Liver (tissue), 9 donors: ENCODE results near the gene EXD2. TPM values are rescaled to one million over a fixed set of nuclear protein-coding genes. Genes with fewer than 3 reads are reported as not detected.

Source experiments
- DNase-seq: peaks from one replicate; pipeline ENCODE4 v3.0.0-alpha.2; 2017; ENCODE audit warnings: low spot score
- H3K27ac ChIP-seq, 2 donors: one replicate each; pipeline ENCODE4 v1.7.0; 2013; ENCODE audit warnings: inconsistent platforms in 2 of 2, low read length in 2 of 2, control low read depth in 1 of 2, low read depth in 1 of 2, mild to moderate bottlenecking in 1 of 2
- H3K27me3 ChIP-seq, 4 donors: one replicate each; pipeline versions ENCODE4 v1.6.1 to v1.7.0; 2013; ENCODE audit warnings: low read length in 3 of 4, inconsistent platforms in 1 of 4, mild to moderate bottlenecking in 1 of 4, moderate library complexity in 1 of 4; ENCODE audit not compliant: control insufficient read depth in 4 of 4, insufficient read depth in 4 of 4
- H3K36me3 ChIP-seq, 4 donors: one replicate each; pipeline versions ENCODE4 v1.6.1 to v1.7.0; 2013; ENCODE audit warnings: low read length in 3 of 4, mild to moderate bottlenecking in 3 of 4, low read depth in 1 of 4, moderate library complexity in 1 of 4; ENCODE audit not compliant: control insufficient read depth in 4 of 4, insufficient read depth in 3 of 4
- H3K4me1 ChIP-seq, 4 donors: one replicate each; pipeline versions ENCODE4 v1.6.1 to v1.7.0; 2013; ENCODE audit warnings: low read length in 3 of 4, mild to moderate bottlenecking in 3 of 4, moderate library complexity in 1 of 4; ENCODE audit not compliant: control insufficient read depth in 4 of 4, insufficient read depth in 4 of 4
- H3K4me3 ChIP-seq, 3 donors: one replicate each; pipeline versions ENCODE4 v1.6.1 to v1.7.0; 2013; ENCODE audit warnings: low read length in 3 of 3, control low read depth in 1 of 3, low read depth in 1 of 3, mild to moderate bottlenecking in 1 of 3
- H3K9ac ChIP-seq, 2 donors: one replicate each; pipeline ENCODE4 v1.7.0; 2013; ENCODE audit warnings: low read length in 2 of 2, mild to moderate bottlenecking in 2 of 2, moderate library complexity in 2 of 2, control low read depth in 1 of 2, low read depth in 1 of 2
- H3K9me3 ChIP-seq, 4 donors: one replicate each; pipeline versions ENCODE4 v1.6.1 to v1.7.0; 2013; ENCODE audit warnings: low read length in 3 of 4; ENCODE audit not compliant: control insufficient read depth in 4 of 4
- FOXA1 ChIP-seq: IDR thresholded peaks from 2 replicates; pipeline ENCODE4 v1.6.1; 2016; ENCODE audit warnings: antibody characterized with exemption
- FOXA2 ChIP-seq: IDR thresholded peaks from 2 replicates; pipeline ENCODE4 v1.6.1; 2016; ENCODE audit warnings: antibody characterized with exemption
- GABPA ChIP-seq, 2 donors: IDR thresholded peaks in 1 of 2; conservative IDR thresholded peaks in 1 of 2; 2 replicates each; pipeline ENCODE4 v1.6.1; 2016; ENCODE audit warnings: antibody characterized with exemption in 2 of 2, mild to moderate bottlenecking in 1 of 2, moderate library complexity in 1 of 2
- HNF4A ChIP-seq, 2 donors: conservative IDR thresholded peaks; 2 replicates each; pipeline ENCODE4 v1.6.1; 2016; ENCODE audit warnings: antibody characterized with exemption in 2 of 2, mild to moderate bottlenecking in 2 of 2
- HNF4G ChIP-seq: IDR thresholded peaks from 2 replicates; pipeline ENCODE4 v1.6.1; 2016; ENCODE audit warnings: antibody characterized with exemption
- JUND ChIP-seq, 2 donors: IDR thresholded peaks; 2 replicates each; pipeline ENCODE4 v1.6.1; 2016; ENCODE audit warnings: antibody characterized with exemption in 2 of 2
- NR2F2 ChIP-seq: IDR thresholded peaks from 2 replicates; pipeline ENCODE4 v1.6.1; 2016; ENCODE audit warnings: antibody characterized with exemption
- RXRA ChIP-seq, 2 donors: IDR thresholded peaks; 2 replicates each; pipeline ENCODE4 v1.6.1; 2017 to 2018; ENCODE audit warnings: antibody characterized with exemption in 2 of 2, mild to moderate bottlenecking in 1 of 2
- SP1 ChIP-seq: IDR thresholded peaks from 2 replicates; pipeline ENCODE4 v1.6.1; 2018; ENCODE audit warnings: antibody characterized with exemption, mild to moderate bottlenecking
- TAF1 ChIP-seq: conservative IDR thresholded peaks from 2 replicates; pipeline ENCODE4 v1.6.1; 2016; ENCODE audit warnings: antibody characterized with exemption, mild to moderate bottlenecking
- YY1 ChIP-seq: IDR thresholded peaks from 2 replicates; pipeline ENCODE4 v1.6.1; 2016; ENCODE audit warnings: antibody characterized with exemption, mild to moderate bottlenecking
- WGBS: extraction: QIAGEN DNeasy Blood & Tissue Kit; methylation state at CpG from one replicate; pipeline ENCODE4 v1.1.7; 2013; 5-methylcytosine and 5-hydroxymethylcytosine counted together
- polyA plus RNA-seq, 2 donors: library from polyadenylated mRNA; stranded (reverse) in 1 of 2; unstranded in 1 of 2; fragments of 200-250 nt in 1 of 2; fragments of >200 nt in 1 of 2; fragmentation: Nextera tagmentation in 1 of 2; extraction: Ambion mirVana in 1 of 2; gene quantifications; one replicate each; pipeline versions ENCODE4 v1.2.1 to v1.2.3, GENCODE V29; 2013 to 2015
- total RNA-seq, 2 donors: library from RNA; depleted of rRNA; stranded (reverse); fragments of >200 nt; gene quantifications; one replicate each; pipeline ENCODE4 v1.2.3, GENCODE V29; 2014
- TF ChIP-seq, protein P1 (sequence below): IDR thresholded peaks from 2 replicates; pipeline ENCODE4 v1.6.1; 2016; ENCODE audit warnings: antibody characterized with exemption
- TF ChIP-seq, protein P2 (sequence below): IDR thresholded peaks from 2 replicates; pipeline ENCODE4 v1.6.1; 2016; ENCODE audit warnings: antibody characterized with exemption, mild to moderate bottlenecking
- TF ChIP-seq, protein P3 (sequence below): IDR thresholded peaks from 2 replicates; pipeline ENCODE4 v1.6.1; 2016; ENCODE audit warnings: antibody characterized with exemption
- TF ChIP-seq, protein P4 (sequence below): fragments of 150-350 bp; IDR thresholded peaks from 2 replicates; pipeline ENCODE4 v1.5.1; 2017; ENCODE audit warnings: improper control_type of control experiment, low read depth, low read length; ENCODE audit not compliant: missing input control
- donor health status: healthy.
- donor health status: healthy.
- donor health status: healthy.
- donor health status: healthy.
- donor health status: healthy.

EXD2 gene
- total and polyA plus RNA-seq, 4 donors = 4.7 to 8.8 (median 5.0) TPM

DNA sequence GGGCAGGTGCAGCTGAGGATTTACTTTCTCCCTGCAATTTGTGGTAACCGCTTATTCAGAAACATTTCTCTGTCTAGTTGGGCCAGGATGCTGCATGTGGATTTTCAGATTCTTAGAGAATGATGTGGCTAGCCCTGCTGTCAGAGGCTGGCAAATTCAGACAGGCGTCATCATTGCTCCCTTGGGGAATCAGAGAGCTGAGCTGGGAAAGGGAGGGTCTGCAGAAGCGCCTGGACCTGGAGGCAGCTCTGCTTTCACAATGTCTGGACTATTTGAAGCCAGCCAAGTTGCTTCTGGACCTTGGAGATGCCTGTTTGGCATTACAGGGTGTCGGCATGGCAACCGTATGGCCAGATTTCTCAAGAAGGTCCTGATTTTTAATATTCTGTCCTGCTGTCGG, 72.1 kb downstream of the EXD2 start:
- H3K4me1 ChIP-seq = peaks cover 10 to 29% (median 22%) of the 10 kb centered on the region in 4 donors
- no peak overlapping the region for H3K27ac ChIP-seq

DNA sequence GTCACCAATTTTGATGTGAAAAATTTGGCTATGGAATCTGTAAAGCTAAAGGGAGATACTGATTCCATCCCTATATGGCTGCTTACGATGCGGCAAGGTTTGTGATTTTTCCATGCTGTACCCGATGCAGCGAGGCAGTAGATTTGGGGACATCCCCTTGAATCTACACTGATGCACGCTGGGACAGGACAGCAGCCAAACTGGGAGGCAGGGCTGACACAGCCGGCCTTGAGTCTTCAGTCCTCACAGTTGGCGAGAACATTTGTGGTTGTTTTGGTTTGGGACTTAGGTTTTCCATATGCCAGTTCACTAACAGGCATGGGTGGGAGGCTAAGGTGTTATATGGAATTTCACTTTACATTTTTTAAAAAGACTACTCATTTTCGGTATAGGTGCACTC, 72.5 kb downstream of the EXD2 start:
- TF ChIP-seq HNF4A (conservative IDR thresholded peaks at IDR 0.05) = no peak
- TF ChIP-seq TAF1 = no peak
- TF ChIP-seq, protein P1, sequence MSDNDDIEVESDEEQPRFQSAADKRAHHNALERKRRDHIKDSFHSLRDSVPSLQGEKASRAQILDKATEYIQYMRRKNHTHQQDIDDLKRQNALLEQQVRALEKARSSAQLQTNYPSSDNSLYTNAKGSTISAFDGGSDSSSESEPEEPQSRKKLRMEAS = no peak
- TF ChIP-seq JUND (IDR thresholded peaks at IDR 0.05) = no peak
- TF ChIP-seq, protein P2, sequence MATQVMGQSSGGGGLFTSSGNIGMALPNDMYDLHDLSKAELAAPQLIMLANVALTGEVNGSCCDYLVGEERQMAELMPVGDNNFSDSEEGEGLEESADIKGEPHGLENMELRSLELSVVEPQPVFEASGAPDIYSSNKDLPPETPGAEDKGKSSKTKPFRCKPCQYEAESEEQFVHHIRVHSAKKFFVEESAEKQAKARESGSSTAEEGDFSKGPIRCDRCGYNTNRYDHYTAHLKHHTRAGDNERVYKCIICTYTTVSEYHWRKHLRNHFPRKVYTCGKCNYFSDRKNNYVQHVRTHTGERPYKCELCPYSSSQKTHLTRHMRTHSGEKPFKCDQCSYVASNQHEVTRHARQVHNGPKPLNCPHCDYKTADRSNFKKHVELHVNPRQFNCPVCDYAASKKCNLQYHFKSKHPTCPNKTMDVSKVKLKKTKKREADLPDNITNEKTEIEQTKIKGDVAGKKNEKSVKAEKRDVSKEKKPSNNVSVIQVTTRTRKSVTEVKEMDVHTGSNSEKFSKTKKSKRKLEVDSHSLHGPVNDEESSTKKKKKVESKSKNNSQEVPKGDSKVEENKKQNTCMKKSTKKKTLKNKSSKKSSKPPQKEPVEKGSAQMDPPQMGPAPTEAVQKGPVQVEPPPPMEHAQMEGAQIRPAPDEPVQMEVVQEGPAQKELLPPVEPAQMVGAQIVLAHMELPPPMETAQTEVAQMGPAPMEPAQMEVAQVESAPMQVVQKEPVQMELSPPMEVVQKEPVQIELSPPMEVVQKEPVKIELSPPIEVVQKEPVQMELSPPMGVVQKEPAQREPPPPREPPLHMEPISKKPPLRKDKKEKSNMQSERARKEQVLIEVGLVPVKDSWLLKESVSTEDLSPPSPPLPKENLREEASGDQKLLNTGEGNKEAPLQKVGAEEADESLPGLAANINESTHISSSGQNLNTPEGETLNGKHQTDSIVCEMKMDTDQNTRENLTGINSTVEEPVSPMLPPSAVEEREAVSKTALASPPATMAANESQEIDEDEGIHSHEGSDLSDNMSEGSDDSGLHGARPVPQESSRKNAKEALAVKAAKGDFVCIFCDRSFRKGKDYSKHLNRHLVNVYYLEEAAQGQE = no peak
- TF ChIP-seq NR2F2 = no peak
- TF ChIP-seq SP1 = no peak
- no peak for TF ChIP-seq RXRA (IDR thresholded peaks at IDR 0.05)
- TF ChIP-seq, protein P3, sequence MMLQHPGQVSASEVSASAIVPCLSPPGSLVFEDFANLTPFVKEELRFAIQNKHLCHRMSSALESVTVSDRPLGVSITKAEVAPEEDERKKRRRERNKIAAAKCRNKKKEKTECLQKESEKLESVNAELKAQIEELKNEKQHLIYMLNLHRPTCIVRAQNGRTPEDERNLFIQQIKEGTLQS = no peak
- no peak for TF ChIP-seq FOXA2
- no peak for TF ChIP-seq GABPA (IDR thresholded peaks at IDR 0.05 in 1 of 2, conservative IDR thresholded peaks at IDR 0.05 in 1 of 2)
- no peak for TF ChIP-seq HNF4G
- H3K4me1 ChIP-seq = peaks cover 10 to 29% (median 22%) of the 10 kb centered on the region in 4 donors
- H3K27me3 ChIP-seq = peaks cover 0 to 6% (median 0%) of the 10 kb centered on the region in 4 donors
- no peak overlapping the region for H3K4me3 ChIP-seq
- no peak overlapping the region for H3K27ac ChIP-seq
- WGBS = 86% methylated on average over 8 of the region's 8 CpGs
- no peaks in the 10 kb centered on the region for H3K9me3 ChIP-seq
- DNase-seq = no peak
- H3K36me3 ChIP-seq = no peaks in the 10 kb centered on the region
- no peak overlapping the region for H3K9ac ChIP-seq

More for the DNA sequence above, 72.1 kb downstream of the EXD2 start:
- Histone ChIP-seq H3K9ac (no peak overlapping the region), H3K27me3 (peaks cover 0 to 6% (median 0%) of the 10 kb centered on the region in 4 donors), H3K36me3 (no peaks in the 10 kb centered on the region), H3K9me3 (no peaks in the 10 kb centered on the region), H3K4me3 (no peak overlapping the region)
- TF ChIP-seq RXRA (IDR thresholded peaks at IDR 0.05) = no peak
- no peak for TF ChIP-seq JUND (IDR thresholded peaks at IDR 0.05)
- TF ChIP-seq FOXA2 = no peak
- WGBS = 90% methylated on average over 6 of the region's 6 CpGs
- DNase-seq = no peak

DNA sequence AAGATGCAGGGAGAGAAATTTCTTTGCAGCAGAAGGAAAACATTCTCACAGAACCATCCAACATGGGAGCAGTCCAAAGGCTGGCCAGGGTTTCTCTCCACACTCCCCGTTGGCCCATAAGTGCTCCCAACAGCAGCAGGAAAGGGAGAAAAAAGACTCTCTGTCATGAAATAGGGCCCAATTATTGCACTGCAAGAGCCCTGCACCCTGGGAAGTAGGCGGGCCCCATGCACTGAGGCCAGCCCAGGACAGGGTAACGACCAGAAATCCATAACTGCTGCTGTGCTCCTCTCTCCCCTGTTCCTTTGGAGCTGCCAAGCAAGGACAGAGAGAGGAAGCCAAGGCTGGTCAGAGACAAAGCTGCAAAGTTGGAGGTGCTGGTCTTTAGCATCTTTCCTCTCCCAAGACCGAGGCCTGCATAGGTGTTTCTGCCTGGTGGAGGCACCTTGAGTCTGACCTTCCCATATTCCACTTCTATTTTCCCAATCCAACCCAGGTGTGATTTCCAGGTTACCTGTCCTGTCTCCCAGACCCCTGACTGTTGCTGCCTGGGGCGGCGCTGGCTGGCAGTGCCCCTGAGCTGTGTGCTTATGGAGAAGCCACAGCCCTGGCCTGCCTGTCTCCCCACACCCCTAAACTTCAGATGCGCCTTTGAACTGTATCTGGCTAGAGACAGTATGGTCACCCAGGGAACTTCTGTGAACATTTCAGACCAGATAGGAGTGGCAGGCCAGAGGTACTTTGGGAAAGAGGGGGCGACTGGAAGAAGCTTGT, 75.5 kb downstream of the EXD2 start:
- no peak for DNase-seq
- Histone ChIP-seq H3K4me3 (no peak overlapping the region), H3K9me3 (no peaks in the 10 kb centered on the region), H3K27ac (no peak overlapping the region), H3K27me3 (no peaks in the 10 kb centered on the region), H3K36me3 (no peaks in the 10 kb centered on the region), H3K9ac (no peak overlapping the region), H3K4me1 (peaks cover 2 to 5% (median 4%) of the 10 kb centered on the region in 4 donors)
- WGBS = 87% methylated on average over 8 of the region's 8 CpGs
- TF ChIP-seq, protein P1 = no peak
- TF ChIP-seq NR2F2 (no peak), HNF4A (conservative IDR thresholded peaks at IDR 0.05) (no peak), YY1 (no peak), FOXA2 (no peak), FOXA1 (no peak), JUND (IDR thresholded peaks at IDR 0.05) (no peak), SP1 (no peak), TAF1 (no peak)
- TF ChIP-seq, protein P3 = no peak
- TF ChIP-seq, protein P4, sequence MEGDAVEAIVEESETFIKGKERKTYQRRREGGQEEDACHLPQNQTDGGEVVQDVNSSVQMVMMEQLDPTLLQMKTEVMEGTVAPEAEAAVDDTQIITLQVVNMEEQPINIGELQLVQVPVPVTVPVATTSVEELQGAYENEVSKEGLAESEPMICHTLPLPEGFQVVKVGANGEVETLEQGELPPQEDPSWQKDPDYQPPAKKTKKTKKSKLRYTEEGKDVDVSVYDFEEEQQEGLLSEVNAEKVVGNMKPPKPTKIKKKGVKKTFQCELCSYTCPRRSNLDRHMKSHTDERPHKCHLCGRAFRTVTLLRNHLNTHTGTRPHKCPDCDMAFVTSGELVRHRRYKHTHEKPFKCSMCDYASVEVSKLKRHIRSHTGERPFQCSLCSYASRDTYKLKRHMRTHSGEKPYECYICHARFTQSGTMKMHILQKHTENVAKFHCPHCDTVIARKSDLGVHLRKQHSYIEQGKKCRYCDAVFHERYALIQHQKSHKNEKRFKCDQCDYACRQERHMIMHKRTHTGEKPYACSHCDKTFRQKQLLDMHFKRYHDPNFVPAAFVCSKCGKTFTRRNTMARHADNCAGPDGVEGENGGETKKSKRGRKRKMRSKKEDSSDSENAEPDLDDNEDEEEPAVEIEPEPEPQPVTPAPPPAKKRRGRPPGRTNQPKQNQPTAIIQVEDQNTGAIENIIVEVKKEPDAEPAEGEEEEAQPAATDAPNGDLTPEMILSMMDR = no peak
